AG04449 (cell line): ENCODE data around the gene LAMA3.

Experiments used
- CTCF ChIA-PET: fragments of 350-600 bp; formaldehyde crosslinking; extraction: SDS; loops from one replicate; lab custom pipeline; 2021; ENCODE audit warnings: antibody characterized with exemption; lab: Yijun Ruan, JAX
- POLR2A ChIA-PET: fragments of 400-600, 350-600 bp; formaldehyde crosslinking; extraction: SDS; loops from one replicate; lab custom pipeline; 2020; ENCODE audit warnings: antibody characterized with exemption, inconsistent platforms; lab: Yijun Ruan, JAX
- DNase-seq: peaks from one replicate; pipeline ENCODE4 v3.0.0-alpha.2; 2010; ENCODE audit warnings: low read depth, low spot score
- H3K4me3 ChIP-seq: 2 replicates; pipeline ENCODE4 v1.5.1; 2011; ENCODE audit warnings: low read depth, mild to moderate bottlenecking, control low read depth, low read length
- CTCF ChIP-seq: IDR thresholded peaks from one replicate; pipeline ENCODE4 v1.5.1; 2011; ENCODE audit warnings: mild to moderate bottlenecking, moderate library complexity, low read length, control low read depth, inconsistent platforms; ENCODE audit not compliant: insufficient read depth; ENCODE audit errors: missing control alignments

LAMA3 gene

GRCh38 chr18:23793051-23793450 lies 103.8 kb downstream of the LAMA3 start:
- ChIA-PET CTCF (interaction anchor here (1.0 kb wide), 1 partner anchor 126 kb away, joined by 3 read pairs; no protein-coding TSS in a partner anchor), POLR2A (no interaction called here)
- H3K4me3 ChIP-seq, result no peak overlapping the region
- TF ChIP-seq CTCF, result no peak
- no peak for DNase-seq

- ChIA-PET POLR2A (no interaction called here), CTCF (interaction anchor here (1.6 kb wide), 2 partner anchors 124 to 206 kb away, joined by 3 to 5 read pairs; no protein-coding TSS in a partner anchor)
- DNase-seq, result no peak
- TF ChIP-seq CTCF, result no peak
- no peak overlapping the region for H3K4me3 ChIP-seq
Measured at GRCh38 chr18:23793985-23794867, 105.0 kb downstream of the LAMA3 start.

GRCh38 chr18:23798249-23798648 lies 109.0 kb downstream of the LAMA3 start:
- ChIA-PET CTCF (interaction anchor here (0.7 to 0.9 kb wide), 3 partner anchors 13 to 120 kb away, joined by 3 to 4 read pairs (median 4); no protein-coding TSS in a partner anchor), POLR2A (no interaction called here)
- H3K4me3 ChIP-seq, result no peak overlapping the region
- no peak for TF ChIP-seq CTCF
- DNase-seq, result no peak

GRCh38 chr18:23798824-23799223 lies 109.6 kb downstream of the LAMA3 start:
- no peak for DNase-seq
- CTCF ChIA-PET, result interaction anchor here (0.7 to 0.8 kb wide), 2 partner anchors 13 to 120 kb away, joined by 3 to 4 read pairs; no protein-coding TSS in a partner anchor
- no peak for TF ChIP-seq CTCF
- H3K4me3 ChIP-seq, result no peak overlapping the region
- POLR2A ChIA-PET, result no interaction called here

- CTCF ChIA-PET, result interaction anchor here (0.9 kb wide), 1 partner anchor 20 kb away, joined by 3 read pairs; no protein-coding TSS in a partner anchor
- no peak for TF ChIP-seq CTCF
- no peak for DNase-seq
- POLR2A ChIA-PET, result no interaction called here
- no peak overlapping the region for H3K4me3 ChIP-seq
Measured at GRCh38 chr18:23799540-23799939, 110.3 kb downstream of the LAMA3 start.

- no peak for DNase-seq
- no peak for TF ChIP-seq CTCF
- POLR2A ChIA-PET, result no interaction called here
- H3K4me3 ChIP-seq, result no peak overlapping the region
- CTCF ChIA-PET, result no interaction called here
Measured at GRCh38 chr18:23800902-23801301, 111.6 kb downstream of the LAMA3 start.
